Stomach (tissue), 9 donors: ENCODE results near the gene APP. TPM values are rescaled to one million over a fixed set of nuclear protein-coding genes. Genes with fewer than 3 reads are reported as not detected.

Experiments
- DNase-seq, 2 donors: peaks; one replicate each; pipeline versions ENCODE4 v3.0.0 to v3.0.0-alpha.2; 2013 to 2019
- H3K27ac ChIP-seq, 5 donors: fragments of 200-600 bp in 4 of 5; sonication (generic) in 4 of 5; one replicate each; pipeline ENCODE4 v1.5.1; 2013 to 2019; ENCODE audit warnings: mild to moderate bottlenecking in 1 of 5, moderate library complexity in 1 of 5
- H3K27me3 ChIP-seq, 3 donors: fragments of 200-600 bp; sonication (generic); one replicate each; pipeline ENCODE4 v1.5.1; 2017 to 2019; ENCODE audit warnings: mixed run types in 1 of 3
- H3K36me3 ChIP-seq, 4 donors: fragments of 200-600 bp; sonication (generic); 1 replicate in 3 of 4; 2 replicates in 1 of 4; pipeline ENCODE4 v1.5.1; 2016 to 2019
- H3K4me1 ChIP-seq, 4 donors: fragments of 200-600 bp; sonication (generic); one replicate each; pipeline ENCODE4 v1.5.1; 2016 to 2019
- H3K4me3 ChIP-seq, 4 donors: fragments of 200-600 bp; sonication (generic) in 3 of 4; one replicate each; pipeline ENCODE4 v1.5.1; 2016 to 2019; ENCODE audit warnings: mild to moderate bottlenecking in 1 of 4
- H3K9me3 ChIP-seq, 4 donors: fragments of 200-600 bp; sonication (generic); one replicate each; pipeline ENCODE4 v1.5.1; 2016 to 2019
- EP300 ChIP-seq: sonication (generic); formaldehyde crosslinking; IDR thresholded peaks from one replicate; pipeline ENCODE4 v1.6.1; 2017; ENCODE audit warnings: antibody characterized with exemption
- POLR2A ChIP-seq, 4 donors: fragments of 450-650 bp; IDR thresholded peaks; one replicate each; pipeline ENCODE4 v1.6.1; 2016; ENCODE audit warnings: antibody characterized with exemption in 4 of 4, control low read depth in 2 of 4, mild to moderate bottlenecking in 1 of 4, moderate library complexity in 1 of 4
- POLR2AphosphoS5 ChIP-seq, 3 donors: sonication (generic); formaldehyde crosslinking; IDR thresholded peaks; one replicate each; pipeline ENCODE4 v1.6.1; 2016; ENCODE audit warnings: antibody characterized with exemption in 3 of 3
- WGBS, 5 donors: extraction: QIAGEN DNeasy Blood & Tissue Kit in 3 of 5; methylation state at CpG; one replicate each; pipeline versions ENCODE4 v1.1.5 to v1.1.7; 2013 to 2018; 5-methylcytosine and 5-hydroxymethylcytosine counted together
- intact Hi-C: fragments of 100-400 bp; cut with DNase I; formaldehyde crosslinking; loops from one replicate; pipeline ENCODE4 v1.15.1; 2023; ENCODE audit warnings: low total_unique reads
- polyA plus RNA-seq, 3 donors: library from polyadenylated mRNA; stranded (reverse); fragments of 200-250 nt; gene quantifications; one replicate each; pipeline ENCODE4 v1.2.3, GENCODE V29; 2013
- total RNA-seq, 5 donors: library from RNA; depleted of rRNA; stranded (reverse); fragments of >200 nt; gene quantifications; one replicate each; pipeline versions ENCODE4 v1.1.0 to v1.2.3, GENCODE V29; 2014 to 2016
- TF ChIP-seq, protein P1 (sequence below), 7 experiments: fragments of 450-650 bp in 4 of 7; fragments of 200-600 bp in 3 of 7; sonication (generic) in 3 of 7; IDR thresholded peaks; one replicate each; pipeline ENCODE4 v1.5.1; 2016 to 2019; ENCODE audit warnings: antibody characterized with exemption in 7 of 7, control low read depth in 2 of 7, mild to moderate bottlenecking in 1 of 7
- donor health status: healthy with polysubstance abuse.
- donor health status: Bipolar disorder and iron deficiency.
- donor health status: healthy.

APP gene
- total and polyA plus RNA-seq, 8 donors: 41.2 to 408 (median 200) TPM

DNA sequence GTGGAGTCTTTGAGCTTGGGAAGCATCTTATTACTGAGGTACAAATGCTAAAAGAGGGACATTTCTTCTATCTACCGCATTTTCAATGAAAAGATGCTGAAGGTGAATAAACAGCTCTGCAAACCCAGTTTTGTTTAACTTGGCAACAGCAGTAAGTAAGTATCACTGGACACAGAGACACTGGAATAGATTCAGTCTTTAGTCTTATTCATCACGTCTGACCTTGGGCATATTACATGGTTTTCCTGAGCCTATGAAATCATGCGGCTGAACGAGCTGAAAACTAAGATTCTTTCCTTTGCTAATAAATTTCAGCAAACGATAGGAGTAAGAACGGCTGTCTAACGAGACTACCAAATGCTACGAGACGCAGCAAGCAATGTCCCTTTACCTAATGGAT, 228.4 kb downstream of the APP start:
- intact Hi-C loops: no loop called here
- H3K4me1 ChIP-seq: peaks cover 18 to 43% (median 30%) of the 10 kb centered on the region in 4 donors
- H3K36me3 ChIP-seq: peaks cover 0 to 11% (median 8%) of the 10 kb centered on the region in 4 donors
- no peak for DNase-seq
- TF ChIP-seq POLR2A (IDR thresholded peaks at IDR 0.05) (no peak), POLR2AphosphoS5 (IDR thresholded peaks at IDR 0.05) (no peak), EP300 (no peak)
- TF ChIP-seq, protein P1, sequence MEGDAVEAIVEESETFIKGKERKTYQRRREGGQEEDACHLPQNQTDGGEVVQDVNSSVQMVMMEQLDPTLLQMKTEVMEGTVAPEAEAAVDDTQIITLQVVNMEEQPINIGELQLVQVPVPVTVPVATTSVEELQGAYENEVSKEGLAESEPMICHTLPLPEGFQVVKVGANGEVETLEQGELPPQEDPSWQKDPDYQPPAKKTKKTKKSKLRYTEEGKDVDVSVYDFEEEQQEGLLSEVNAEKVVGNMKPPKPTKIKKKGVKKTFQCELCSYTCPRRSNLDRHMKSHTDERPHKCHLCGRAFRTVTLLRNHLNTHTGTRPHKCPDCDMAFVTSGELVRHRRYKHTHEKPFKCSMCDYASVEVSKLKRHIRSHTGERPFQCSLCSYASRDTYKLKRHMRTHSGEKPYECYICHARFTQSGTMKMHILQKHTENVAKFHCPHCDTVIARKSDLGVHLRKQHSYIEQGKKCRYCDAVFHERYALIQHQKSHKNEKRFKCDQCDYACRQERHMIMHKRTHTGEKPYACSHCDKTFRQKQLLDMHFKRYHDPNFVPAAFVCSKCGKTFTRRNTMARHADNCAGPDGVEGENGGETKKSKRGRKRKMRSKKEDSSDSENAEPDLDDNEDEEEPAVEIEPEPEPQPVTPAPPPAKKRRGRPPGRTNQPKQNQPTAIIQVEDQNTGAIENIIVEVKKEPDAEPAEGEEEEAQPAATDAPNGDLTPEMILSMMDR (IDR thresholded peaks at IDR 0.05): no peak
- peaks cover 0 to 4% (median 2%) of the 10 kb centered on the region in 4 donors for H3K9me3 ChIP-seq
- H3K4me3 ChIP-seq: no peak overlapping the region
- H3K27me3 ChIP-seq: no peaks in the 10 kb centered on the region
- WGBS, 5 donors: 83 to 92% (median 90%) methylated on average over 9 of the region's 9 CpGs
- H3K27ac ChIP-seq: no peak overlapping the region

DNA sequence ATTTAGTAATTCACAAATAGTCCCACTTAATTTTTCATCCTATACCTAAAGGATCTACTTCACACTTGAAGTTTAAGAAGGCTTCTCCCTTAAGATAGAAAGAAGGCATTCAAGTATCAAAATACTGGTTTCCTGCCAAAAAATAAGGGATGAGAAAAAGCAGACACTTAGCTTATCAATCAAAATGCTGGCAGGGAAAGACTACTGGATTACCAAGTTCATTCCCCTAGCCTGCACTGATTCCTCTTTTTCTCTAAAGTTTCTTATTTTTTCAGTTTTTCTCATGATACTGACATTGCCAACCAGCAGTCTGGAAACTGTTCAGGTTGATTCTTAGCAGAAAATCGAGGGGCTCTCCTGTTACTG, 231.2 kb downstream of the APP start:
- Histone ChIP-seq H3K27me3 (no peaks in the 10 kb centered on the region), H3K4me3 (no peak overlapping the region), H3K36me3 (no peaks in the 10 kb centered on the region), H3K4me1 (peaks cover 25 to 62% (median 43%) of the 10 kb centered on the region in 4 donors), H3K9me3 (no peaks in the 10 kb centered on the region), H3K27ac (peak overlapping the region in 3 of 5 donors; percentile 6 to 85 (median 9))
- no peak for TF ChIP-seq POLR2A (IDR thresholded peaks at IDR 0.05)
- no peak for TF ChIP-seq EP300
- TF ChIP-seq POLR2AphosphoS5 (IDR thresholded peaks at IDR 0.05): no peak
- TF ChIP-seq, protein P1 (IDR thresholded peaks at IDR 0.05): no peak
- intact Hi-C loops: no loop called here
- WGBS, 5 donors: 13 to 41% (median 30%) methylated on average over 1 of the region's 1 CpG
- DNase-seq: no peak

DNA sequence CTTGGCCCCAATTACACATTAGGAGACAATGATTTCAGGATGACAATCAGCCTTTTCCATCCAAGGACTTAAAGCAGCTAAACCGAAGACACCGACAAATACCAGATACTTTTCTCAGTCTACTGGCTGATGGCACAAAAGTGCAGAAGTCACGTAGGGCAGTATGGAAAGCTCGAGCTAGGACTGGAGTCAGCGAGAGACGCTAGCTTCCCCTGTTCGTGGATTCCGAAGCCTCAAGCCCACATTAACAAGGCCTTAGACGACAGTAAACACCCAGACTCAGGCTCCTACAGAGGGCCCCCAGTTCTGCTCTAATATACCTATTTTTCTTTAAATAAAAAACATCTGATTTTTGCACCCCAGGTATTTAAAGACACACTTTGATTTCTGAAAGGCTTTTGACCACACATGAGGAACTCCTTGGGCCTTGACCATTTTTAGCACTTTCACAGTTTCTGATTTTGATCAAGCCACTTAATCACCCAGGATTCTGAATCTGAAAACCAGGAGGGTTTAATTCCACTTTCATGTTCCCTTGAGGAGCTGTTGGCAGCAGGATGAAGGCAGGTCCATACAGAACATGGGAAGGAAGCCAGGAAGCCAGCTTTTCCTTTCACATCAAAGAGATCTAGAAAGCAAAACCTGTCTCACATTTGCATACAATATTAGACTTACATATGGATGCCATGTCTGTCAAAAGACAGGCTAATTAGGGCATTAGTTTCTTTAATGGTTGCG, 231.7 kb downstream of the APP start:
- peak overlapping the region in 4 of 5 donors; percentile 6 to 85 (median 8) for H3K27ac ChIP-seq
- no peaks in the 10 kb centered on the region for H3K9me3 ChIP-seq
- TF ChIP-seq EP300: no peak
- H3K4me3 ChIP-seq: no peak overlapping the region
- H3K36me3 ChIP-seq: no peaks in the 10 kb centered on the region
- peak; percentile 51 to 58 for DNase-seq
- H3K4me1 ChIP-seq: peaks cover 27 to 62% (median 45%) of the 10 kb centered on the region in 4 donors
- intact Hi-C loops: no loop called here
- 68 to 82% (median 75%) methylated on average over 10 of the region's 10 CpGs for WGBS, 5 donors
- no peaks in the 10 kb centered on the region for H3K27me3 ChIP-seq

DNA sequence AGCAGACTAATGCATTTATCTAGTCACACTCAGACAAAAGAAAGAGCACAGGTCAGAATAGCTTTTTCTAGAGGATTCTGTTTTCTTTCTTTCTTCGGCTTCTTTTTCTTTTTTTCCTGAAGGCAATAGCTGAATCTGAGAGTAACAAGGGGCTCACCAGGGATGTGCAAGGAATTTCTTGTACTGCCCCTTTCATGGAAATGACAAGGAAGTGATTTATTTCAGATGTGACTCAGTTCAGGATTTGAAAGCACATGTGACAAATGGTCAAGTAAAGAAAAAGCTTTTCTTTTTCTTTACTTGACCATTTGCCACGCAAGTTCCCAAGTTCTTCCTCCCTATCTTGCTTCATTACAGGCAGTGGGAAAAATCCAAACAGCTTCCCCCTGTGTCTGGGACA, 233.8 kb downstream of the APP start:
- DNase-seq: no peak
- Histone ChIP-seq H3K4me1 (peaks cover 31 to 64% (median 43%) of the 10 kb centered on the region in 4 donors), H3K27me3 (no peaks in the 10 kb centered on the region), H3K27ac (peak overlapping the region in 3 of 5 donors; percentile 3 to 85 (median 80)), H3K36me3 (no peaks in the 10 kb centered on the region), H3K9me3 (no peaks in the 10 kb centered on the region), H3K4me3 (no peak overlapping the region)
- intact Hi-C loops: no loop called here
- WGBS, 5 donors: 74 to 87% (median 81%) methylated on average over 2 of the region's 2 CpGs
- TF ChIP-seq POLR2A (IDR thresholded peaks at IDR 0.05): no peak
- TF ChIP-seq POLR2AphosphoS5 (IDR thresholded peaks at IDR 0.05): no peak
- TF ChIP-seq, protein P1 (IDR thresholded peaks at IDR 0.05): no peak
- no peak for TF ChIP-seq EP300

DNA sequence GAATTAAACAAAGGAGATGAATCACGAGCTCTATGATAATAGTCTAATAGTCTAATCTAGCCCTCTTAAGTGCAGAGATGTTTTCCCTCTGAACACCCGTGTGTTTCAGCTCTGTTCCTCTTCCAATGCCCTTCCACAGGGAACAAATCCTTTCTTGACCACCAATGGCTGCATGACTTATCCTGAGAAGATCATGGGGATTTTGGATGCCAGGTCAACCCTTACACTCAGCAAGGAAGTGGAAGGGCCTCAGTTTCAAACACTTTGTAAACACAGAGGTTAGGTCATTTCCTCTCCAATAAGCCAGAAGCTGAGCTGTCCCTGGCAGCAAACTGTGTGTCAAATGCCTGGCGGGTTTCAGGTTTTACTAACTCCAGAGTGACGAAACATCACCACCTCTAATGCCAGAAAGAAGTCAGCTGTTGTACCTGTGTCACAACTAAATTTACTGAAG, 235.8 kb downstream of the APP start:
- Histone ChIP-seq H3K4me3 (no peak overlapping the region), H3K9me3 (no peaks in the 10 kb centered on the region), H3K36me3 (no peaks in the 10 kb centered on the region), H3K27ac (peak overlapping the region; percentile 48 to 85 (median 74)), H3K4me1 (peaks cover 33 to 74% (median 42%) of the 10 kb centered on the region in 4 donors), H3K27me3 (no peaks in the 10 kb centered on the region)
- intact Hi-C loops: no loop called here
- WGBS, 5 donors: 20 to 45% (median 32%) methylated on average over 4 of the region's 4 CpGs
- DNase-seq: peak; percentile 75 to 76
- TF ChIP-seq POLR2AphosphoS5 (IDR thresholded peaks at IDR 0.05): peak; percentile 21 to 87 (median 73)
- TF ChIP-seq EP300: no peak
